ENCODE data around the gene ASCL2.

Gene ASCL2

DNA sequence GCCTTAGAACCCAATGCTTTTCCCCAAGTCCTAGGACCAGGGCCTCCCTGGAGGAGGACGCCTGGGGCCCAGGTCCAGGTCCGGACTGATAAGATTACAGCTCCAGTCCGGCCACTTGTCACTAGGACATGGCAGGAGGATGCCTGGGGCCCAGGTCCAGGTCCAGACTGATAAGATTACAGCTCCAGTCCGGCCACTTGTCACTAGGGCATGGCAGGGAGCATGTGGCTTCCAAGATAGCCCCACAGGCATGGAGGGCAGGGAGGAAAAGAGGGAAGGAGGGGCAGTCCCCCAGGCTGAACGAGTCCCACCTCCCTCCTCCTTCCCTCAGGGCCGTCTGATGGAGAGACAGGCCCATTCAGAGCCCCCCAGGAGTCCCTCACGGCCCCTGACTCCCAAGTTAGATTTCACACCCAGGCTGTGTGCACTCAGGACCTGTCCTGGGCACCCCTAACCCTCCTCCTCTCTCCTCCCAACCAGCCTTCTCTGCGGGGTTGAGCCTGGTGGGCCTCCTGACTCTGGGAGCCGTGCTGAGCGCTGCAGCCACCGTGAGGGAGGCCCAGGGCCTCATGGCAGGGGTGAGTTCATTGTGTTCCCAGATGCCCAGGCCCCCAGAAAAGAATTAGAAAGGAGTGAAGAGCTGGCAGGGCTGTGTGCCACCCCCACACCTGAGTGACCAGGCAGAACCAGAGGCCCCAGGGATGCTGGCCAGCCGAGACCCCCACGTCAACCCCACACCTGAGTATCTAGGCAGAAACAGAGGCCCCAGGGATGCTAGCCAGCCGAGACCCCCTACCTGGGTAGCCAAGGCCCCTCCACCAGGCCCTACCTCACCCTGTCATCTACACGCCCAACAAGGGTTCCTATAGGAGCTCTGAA lies 33.5 kb upstream of the ASCL2 start:
- no peak for TF ChIP-seq CTCF (IDR thresholded peaks at IDR 0.05; ENCODE audit: low read depth, low read length)
- DNase-seq (ENCODE audit: extremely low read depth, low read depth): no peak

GRCh38 chr11:2302896-2303626 lies 32.7 kb upstream of the ASCL2 start:
- DNase-seq (ENCODE audit: extremely low read depth, low read depth): no peak
- no peak for TF ChIP-seq CTCF (IDR thresholded peaks at IDR 0.05; ENCODE audit: low read depth, low read length)

DNA sequence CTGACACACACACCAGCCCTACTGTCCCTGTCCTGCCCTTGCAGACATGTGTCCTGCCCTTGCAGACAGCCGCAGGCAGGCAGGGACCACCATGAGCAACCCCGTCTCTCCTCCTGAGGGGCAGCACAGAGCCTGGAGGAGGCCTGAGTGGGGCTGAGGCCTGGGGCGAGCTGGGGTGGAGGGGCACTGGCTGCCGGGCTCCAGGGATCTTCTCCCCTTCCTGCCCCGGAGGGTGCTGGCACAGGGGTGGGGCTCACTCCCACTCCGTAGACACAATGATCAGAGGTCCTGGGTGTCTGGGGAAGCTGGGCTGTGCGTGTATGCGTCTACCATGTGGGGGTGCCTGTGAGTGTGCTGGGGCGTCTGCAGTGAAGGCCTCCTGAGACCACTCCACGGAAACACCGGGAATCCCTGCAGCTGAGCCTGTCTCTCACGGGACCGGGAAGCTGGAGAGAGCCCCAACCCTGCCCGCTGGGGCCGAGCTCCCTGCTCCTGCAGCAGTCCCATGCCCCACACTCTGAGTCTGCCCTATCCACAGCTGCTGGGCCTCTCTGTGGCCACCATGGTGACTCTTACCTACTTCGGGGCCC lies 32.0 kb upstream of the ASCL2 start:
- no peak for TF ChIP-seq CTCF (IDR thresholded peaks at IDR 0.05; ENCODE audit: low read depth, low read length)
- DNase-seq (ENCODE audit: extremely low read depth, low read depth): no peak

GRCh38 chr11:2301631-2302305 lies 31.4 kb upstream of the ASCL2 start, which contains the start of the genes C11orf21 and TSPAN32:
Gene C11orf21 (minus strand): TSS chr11:2301918. CDS start chr11:2301808, 110 bp downstream.
Gene TSPAN32 (plus strand): TSS chr11:2302013. CDS start chr11:2302150, 137 bp downstream.
- DNase-seq (ENCODE audit: extremely low read depth, low read depth): no peak

GRCh38 chr11:2300936-2301630 lies 30.7 kb upstream of the ASCL2 start:
- TF ChIP-seq CTCF (IDR thresholded peaks at IDR 0.05; ENCODE audit: low read depth, low read length): no peak
- no peak for DNase-seq (ENCODE audit: extremely low read depth, low read depth)

More at GRCh38 chr11:2301631-2302305, 31.4 kb upstream of the ASCL2 start, which contains the start of the genes C11orf21 and TSPAN32:
- TF ChIP-seq CTCF (IDR thresholded peaks at IDR 0.05; ENCODE audit: low read depth, low read length): no peak

- TF ChIP-seq CTCF (IDR thresholded peaks at IDR 0.05; ENCODE audit: low read depth, low read length): no peak
- no peak for DNase-seq (ENCODE audit: extremely low read depth, low read depth)
Measured at GRCh38 chr11:2300290-2300935, 30.0 kb upstream of the ASCL2 start.
